ENCODE measurements around the gene ALOX5AP.
A peak's percentile ranks its signal among the peaks of the same experiment; 100 is the strongest.

Gene ALOX5AP

DNA sequence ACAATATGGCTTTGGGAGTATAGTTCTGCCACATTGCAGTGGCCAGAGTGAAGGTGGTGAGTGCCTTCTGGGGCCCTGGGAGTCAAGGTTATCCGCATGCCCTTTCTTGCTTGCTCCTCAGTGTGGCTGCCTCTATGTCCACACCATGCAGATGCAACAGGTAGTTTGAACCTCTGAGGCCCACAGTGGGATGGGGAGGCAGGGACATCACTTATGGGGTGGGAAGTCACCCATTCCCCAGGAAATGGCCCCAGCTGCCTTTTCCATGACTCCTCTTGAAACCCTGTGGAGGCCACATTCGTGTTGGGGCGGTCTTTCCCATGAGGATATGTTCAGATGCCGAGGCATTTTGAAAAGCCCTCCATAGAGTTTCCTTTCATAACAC lies 20.0 kb upstream of the ALOX5AP start:
- DNase-seq: no peak

DNA sequence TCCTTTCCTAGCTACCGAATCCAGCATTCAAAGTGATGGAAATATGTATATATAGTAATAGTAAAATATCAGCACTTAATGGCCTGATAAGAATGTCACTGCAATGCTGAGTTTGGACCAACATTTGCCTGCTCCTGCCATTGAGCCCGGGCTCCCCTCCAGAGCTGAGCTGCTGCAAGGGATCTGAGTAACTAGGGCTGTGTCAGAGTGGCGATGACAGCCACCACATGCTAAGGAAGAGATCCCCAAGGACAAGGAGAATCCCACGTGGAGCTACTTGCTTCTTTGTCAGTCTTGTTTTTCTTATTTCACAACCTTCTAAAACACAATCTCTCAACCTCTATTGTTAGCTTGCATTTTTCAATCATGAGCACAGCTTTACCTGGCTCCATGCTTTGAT lies 19.5 kb upstream of the ALOX5AP start:
- no peak for DNase-seq

DNA sequence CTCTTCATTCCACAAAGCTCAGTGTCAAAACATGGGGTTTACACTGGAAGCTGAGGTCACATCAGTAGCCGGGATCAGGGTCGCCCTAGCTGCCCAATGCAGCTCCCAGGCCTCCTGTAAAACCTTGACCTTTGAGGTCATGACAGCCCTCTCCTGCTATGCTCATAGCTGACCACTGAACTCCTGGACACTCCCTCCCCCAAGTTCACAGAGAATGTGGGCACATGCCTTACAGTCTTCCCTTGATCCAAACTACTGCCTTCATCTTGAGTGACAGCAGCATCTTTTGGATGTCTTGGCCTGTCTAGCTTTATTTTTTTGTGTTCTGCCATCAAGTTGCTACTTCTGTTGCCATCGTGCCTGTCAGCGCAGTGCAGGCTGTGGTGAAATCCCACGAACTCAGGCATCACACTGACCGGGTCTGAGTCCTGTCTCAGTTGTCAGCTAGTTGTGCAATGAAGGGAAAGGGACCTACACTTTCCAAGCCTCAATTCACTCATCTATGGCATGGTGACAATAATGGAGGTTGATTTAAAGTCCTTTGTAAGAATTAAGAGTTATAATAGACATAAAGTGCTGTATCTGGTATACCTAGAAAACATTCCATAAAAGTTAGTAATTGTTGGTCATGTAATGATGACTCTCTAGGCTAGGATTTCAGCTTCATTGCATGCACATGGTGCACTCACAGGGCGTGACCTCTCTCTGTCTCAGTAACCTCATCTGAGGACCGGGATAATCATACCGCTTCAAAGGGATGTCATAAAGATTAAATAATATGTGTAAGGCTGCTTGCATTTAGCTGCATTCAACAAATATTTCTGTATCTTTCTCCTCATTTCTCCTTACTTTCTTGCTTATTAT lies 16.4 kb upstream of the ALOX5AP start:
- no peak for DNase-seq

DNA sequence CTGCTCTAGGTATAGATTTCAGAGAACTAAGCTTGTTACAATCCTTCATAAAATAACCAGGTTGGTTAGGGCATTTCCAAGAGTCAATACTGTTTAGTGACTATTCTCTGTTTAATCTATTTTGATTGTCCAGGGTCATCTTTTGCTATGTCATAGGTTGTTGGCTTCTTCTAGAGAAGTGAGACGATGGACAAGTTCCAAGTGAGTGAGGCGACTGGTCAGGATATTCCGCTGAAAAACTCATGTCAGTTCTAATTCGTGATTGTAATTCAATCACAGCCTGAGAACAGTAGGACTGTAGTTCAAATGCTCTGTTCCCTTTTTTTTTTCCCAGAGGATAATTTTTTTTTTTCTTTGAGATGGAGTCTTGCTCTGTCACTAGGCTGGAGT lies 15.8 kb upstream of the ALOX5AP start:
- no peak for DNase-seq

DNA sequence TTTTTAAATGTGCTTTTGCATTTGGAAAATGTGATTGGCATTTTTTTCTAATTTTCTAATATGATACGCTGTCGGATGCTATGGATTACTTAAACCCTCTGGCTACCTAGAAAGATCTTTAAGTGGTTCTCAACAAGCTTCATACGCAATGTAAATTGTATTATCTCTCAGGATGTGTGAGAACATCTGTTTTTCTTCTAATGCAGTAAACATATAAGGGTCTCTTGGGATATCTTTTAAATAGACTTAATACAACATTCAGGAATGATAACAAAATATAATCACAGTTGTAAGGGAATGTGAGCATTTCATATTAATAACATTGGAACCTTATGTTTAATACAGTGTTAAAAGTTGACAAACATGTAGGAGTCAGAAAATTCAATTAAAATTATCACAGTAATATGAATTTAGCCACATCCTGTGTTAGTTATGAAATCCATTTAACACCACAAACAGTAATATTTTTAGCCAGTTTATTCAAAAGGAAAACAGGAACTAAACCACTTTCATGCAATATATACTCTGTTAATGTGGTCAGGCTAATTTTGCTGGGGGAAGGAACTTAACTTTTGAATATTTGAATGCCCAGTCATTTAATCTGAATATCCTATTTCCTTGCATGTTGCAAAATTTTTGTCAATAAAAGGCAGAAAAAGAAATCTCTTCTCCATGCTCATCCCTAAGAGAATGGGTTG lies 15.0 kb upstream of the ALOX5AP start:
- DNase-seq: no peak

DNA sequence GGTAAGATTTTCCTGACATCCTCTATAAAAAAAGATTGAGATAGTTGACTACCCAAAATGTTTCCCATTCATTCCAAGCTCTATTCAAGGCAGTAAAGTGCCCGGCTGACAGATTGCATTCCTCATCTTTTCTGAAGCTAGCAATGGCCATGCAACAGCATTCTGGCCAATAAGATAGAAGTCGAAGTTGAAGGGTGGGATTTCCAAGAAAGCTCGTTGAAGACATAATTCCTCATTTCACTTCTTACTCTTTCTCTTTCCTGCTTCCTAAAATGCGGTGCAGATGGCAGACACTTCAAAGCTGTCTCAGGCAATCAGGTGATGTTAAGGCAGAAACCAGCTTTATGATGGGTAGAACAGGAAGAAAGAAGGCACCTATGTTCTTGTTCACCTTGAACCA lies 13.4 kb upstream of the ALOX5AP start:
- no peak for DNase-seq

DNA sequence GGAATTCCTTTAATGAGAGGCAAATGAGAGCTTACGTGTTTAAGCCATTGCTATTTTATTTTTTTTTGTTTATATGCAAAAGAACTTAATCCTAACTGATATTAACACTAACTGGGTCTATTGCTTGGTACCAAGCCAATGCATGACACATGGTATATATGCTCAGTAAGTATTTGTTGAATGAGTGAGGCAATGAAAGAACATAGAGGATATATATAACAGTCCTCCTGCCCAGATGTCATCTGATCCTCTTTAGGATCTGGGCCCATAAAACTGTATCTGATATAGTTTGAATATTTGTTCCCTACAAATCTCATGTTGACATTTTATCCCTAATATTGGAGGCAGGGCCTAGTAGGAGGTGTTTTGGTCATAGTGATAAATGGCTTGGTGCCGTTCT lies 13.0 kb upstream of the ALOX5AP start:
- DNase-seq: no peak

DNA sequence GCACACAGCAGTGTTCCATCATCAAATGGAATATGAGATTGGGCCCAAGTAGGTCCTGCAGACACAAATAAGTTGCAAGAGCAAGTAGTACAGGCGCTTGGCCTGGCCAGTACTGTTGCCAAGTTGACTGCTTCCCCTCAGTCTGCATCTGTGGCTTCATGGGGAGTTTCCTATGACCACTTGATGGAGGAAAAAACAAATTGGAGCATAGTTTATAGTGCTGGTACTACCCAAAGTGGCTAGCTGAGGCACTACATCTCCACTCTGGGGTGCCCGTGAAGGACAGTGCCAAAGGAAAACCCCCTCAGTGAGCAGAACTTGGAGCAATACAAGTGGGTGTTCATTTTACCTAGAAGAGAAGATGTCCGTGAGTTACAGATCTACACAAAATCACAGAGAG lies 10.6 kb upstream of the ALOX5AP start:
- no peak for DNase-seq

DNA sequence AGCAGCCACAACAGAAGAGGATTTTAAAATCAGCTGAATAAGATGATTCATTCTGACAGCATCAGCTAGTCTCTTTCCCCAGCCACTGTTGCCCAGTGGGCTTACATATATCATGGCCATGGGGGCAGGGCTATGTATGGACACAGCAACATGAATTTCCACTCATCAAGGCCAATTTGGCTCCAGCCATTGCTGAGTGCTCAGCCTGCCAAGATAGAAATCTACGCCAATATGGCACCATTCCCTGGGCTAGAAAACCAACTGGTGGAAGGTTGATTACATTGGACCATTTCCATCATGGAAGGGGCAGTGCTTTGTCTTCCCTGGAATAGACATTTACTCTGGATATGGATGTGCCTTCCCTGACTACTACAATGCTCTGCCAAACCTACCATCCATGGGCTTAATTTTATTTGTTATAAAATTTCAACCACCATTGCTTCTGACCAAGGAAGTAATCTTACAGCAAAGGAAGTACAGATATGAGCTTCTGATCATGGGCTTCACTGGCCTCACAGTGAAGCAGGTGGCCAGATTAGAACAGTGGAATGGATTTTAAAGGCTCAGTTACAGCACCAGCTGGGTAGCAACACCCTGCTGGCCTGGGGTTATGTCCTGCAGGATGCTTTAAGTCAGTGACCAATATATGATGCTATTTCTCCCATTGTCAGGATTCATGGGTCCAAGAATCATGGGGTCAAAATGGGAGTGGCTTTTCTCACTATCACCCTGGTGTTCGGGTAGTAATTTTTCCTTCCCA lies 9.8 kb upstream of the ALOX5AP start:
- peak; percentile 65 for DNase-seq

DNA sequence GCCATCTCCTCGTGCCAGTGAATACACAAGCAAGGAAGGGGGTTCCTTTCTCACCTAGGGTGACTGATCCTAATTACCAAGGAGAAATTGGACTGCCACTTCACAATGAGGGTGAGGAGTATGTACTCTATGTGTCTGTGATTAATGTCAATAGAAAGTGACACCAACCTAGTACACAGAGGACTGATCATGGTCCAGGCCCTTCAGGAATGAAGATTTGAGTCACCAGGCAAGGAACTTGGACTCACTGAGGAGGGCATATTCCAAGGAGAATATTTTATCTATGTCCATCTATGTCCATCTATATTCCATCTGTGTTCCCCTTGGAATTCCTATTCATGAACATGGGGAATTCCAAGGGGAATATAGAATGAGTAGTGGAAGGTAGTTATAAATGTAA lies 9.2 kb upstream of the ALOX5AP start:
- no peak for DNase-seq

DNA sequence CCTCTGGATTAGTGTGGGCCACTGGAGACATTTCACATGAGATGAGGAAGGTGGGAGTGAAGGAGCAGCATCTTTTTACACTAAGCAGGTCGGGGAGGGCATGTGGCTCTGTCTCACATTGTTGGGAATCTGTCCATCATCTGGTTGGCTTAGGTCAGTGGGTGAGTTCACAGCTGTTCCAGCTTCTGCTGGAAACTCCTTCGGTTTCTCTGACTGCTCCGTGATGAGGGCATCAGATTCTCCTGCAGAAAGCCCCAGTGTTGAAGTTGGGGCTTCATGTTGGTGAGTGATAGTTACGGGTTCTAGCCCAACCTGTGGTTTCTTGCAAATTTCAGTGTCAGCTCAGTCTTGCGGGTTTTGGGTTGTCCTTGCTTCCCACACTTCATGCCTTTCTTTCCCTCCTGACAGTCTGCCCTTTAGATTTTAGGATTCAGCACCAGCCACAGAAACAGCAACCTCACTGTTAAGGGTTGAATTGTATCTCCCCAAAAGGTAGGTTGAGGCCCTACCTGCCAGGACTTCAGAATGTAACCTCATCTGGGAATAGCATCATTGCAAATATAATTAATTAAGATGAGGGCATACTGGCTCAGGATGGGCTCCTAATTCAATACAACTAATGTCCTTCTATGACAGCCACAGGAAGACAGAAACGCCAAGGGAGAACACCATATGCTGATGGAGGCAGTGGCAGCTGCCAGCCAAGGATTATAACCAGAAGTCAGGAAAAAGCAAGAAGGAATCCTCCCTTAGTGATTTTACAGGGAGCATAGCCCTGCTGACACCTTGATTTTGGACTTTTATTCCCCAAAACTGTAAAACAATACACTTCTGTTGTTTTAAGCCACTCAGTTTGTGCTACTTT lies 7.6 kb upstream of the ALOX5AP start:
- no peak for DNase-seq

DNA sequence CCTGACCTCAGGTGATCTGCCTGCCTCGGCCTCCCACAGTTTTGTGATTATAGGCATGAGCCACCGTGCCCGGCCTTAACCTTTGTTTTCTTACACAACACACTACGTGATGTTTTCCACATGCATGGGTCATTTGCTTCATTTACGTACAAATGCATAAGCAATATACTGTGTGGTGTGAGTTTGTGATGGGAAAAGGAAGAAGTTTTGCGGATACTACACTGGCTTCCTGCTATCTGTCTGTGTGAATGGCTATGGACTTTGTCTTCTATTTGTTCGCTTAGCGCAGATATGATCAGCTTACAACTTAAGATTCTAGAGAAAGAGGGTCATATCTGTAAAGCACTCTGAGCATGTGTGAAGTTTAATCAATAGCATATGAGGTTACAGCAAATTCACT lies 5.5 kb upstream of the ALOX5AP start:
- no peak for DNase-seq

DNA sequence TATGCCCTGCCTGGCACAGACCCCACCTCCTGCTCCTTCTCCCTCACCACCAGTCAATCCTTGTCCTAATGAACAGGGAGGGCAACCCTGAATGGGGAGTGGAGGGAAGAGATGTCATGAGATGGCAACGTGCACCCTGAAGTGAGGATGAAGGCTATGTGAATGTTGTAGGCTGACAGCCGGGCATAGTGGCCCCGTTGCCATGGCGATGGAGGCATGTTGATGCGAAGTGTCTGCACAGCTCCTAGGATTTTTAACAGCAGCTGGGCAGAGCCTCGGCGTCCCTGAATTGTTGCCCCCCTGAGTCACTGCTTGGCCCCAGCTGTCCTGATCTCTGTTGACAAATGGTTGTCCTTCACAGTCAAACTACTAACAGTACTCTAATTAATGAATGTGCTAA lies 4.8 kb upstream of the ALOX5AP start:
- peak; percentile 67 for DNase-seq

DNA sequence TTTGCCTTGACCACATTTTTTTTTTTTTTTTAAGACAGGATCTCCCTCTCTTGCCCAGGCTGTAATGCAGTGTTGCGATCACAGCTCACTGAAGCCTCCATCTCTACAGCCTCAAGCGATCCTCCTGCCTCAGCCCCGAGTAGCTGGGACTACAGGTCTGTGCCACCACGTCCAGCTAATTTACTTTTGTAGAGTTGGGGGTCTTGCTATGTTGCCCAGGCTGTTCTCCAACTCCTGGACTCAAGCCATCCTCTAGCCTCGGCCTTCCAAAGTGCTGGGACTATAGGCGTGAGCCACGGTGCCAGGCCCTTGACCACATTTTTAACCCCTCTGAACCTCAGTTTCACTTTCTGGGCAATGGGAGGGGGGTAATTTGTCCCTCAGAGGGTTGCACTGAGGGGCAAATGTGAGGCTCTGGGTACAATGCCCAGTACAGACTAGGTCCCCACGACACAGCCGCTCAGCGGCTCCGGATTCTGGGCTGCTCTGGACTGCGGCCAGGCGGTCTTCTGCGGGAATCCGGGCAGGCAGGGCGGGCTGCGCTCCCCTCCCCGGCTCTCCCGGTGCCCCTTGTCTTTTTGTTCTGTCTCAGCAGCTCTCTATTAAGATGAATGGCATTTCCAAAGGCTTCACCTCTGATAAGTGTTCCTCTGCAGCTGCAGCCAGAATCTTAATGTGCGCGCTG lies 3.8 kb upstream of the ALOX5AP start:
- no peak for DNase-seq

DNA sequence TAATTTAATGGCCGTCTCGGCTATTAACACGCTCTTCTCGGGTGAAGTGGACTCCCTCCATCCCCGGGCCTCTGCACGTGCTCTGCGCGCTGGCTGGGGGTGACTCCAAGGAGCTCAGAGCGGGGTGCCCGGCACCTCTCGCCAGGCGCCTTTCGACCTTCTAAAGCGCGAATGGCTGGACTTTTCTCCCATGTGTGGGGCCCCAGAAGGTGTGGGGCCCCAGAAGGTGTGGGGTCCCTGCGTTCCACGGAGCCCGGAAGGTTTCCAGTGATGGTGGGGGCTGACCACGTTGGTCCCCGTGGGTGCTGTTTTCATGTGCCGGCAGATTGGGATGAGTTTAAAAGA lies 3.3 kb upstream of the ALOX5AP start:
- no peak for DNase-seq

DNA sequence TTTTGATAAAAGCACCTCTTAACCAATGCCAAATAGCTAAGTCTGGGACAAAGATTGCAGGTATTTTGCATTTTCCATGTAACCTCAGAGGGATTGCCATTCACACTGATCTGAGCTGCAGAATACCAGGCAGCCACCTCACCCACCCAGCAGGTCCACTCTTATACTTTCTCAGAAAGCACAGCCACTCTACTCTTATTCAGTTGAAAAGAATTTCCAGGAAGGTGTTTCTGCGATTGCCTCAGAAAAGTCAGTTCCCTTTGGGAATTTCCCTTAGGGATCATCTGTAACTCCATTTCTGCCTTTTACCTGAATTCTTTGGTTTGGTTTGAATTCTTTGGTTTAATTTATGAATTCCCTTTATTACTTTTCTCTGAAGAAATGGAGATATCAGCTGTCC lies 904 bp upstream of the ALOX5AP start:
- no peak for DNase-seq

DNA sequence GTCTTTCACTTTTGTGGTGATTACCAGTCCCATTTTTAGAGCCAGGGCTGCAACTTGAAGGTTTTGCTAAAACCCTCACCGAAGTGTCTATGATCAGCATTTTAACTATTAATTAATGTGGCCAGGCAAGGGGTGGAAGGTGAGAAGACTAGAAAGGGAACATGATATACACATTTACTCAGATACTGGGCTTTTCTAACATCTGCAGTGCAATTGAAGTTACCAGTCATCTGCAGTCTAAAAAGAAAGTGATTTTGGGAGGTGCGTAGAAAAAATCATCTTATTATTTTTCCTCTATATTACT lies 481 bp downstream of the ALOX5AP start:
- DNase-seq: no peak

DNA sequence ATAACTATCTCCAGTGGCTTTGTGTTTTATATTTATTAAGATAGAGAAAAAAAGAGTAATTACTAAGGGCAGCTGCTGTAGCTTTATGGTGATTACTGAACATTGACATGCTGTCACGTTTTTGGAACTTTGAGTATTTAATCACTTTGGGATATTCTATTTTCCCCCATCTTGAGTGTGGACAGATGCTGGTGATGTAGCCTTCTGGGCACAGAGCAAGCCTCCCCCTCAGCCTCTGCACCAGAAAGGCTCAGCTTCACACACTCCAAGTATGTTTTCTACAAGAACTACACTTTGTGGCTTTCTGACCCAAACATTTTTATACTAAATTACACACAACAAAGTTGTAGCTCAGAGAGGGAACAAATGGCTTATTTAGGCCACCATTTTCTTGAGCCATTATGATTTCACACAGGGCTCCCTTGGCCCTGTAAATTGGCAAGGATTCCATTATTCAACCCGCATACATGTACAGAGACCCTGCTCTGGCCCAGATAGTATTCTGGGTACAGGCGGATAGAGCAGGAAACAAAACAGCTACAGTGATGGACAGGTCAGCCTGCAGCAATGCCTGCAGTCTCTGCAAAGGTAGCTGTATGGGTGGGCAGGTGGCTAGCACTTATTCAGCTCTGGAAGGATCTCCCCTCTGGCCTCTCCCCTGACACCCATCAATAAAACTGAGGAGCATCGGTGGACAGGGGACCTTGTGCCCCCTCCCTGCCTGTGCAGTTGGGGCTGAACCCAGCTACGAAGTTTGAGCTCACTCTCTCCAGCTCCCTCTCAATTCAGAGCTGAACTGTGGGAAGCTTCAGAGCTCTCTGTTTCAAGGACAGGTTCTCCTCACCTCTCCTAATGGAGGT lies 1.3 kb downstream of the ALOX5AP start:
- DNase-seq: no peak

DNA sequence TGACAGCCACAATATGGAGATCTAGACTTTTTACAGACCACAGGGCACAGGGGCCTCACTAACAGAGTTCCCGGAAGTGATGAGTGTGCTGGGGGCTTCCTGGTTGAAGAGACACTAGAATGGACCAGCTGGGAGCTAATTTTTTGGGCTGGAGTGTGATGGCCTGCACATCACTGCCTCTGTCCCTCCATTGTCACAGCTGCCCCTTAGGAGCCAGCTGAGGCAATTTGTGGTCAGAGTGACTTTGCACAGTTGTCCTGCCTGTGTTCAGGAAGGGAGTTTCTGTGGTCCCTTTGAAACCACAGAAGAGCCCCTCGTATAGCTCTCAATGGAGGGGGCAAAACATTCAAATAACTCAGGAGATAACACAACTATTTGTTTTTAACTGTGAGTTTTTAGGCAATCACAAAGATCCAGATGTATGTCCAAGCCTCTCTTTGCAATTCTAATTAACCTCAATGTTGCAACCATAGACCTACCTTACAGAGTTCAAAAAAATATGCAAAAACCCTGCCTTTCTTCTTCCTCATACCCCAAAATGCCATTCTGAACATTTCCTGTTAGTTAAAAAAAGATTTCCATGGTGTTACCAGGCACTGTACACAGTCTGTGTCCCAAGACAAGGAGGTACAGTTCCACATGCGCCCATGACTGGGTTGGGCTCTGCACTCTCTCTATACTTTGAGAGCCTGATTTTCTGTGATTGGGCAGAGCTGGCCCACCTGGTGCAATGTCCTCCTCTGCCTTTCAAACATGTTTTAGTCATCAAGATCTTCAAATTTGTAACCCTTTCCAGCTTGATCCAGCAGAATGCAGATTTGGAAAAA lies 2.4 kb downstream of the ALOX5AP start:
- DNase-seq: no peak

DNA sequence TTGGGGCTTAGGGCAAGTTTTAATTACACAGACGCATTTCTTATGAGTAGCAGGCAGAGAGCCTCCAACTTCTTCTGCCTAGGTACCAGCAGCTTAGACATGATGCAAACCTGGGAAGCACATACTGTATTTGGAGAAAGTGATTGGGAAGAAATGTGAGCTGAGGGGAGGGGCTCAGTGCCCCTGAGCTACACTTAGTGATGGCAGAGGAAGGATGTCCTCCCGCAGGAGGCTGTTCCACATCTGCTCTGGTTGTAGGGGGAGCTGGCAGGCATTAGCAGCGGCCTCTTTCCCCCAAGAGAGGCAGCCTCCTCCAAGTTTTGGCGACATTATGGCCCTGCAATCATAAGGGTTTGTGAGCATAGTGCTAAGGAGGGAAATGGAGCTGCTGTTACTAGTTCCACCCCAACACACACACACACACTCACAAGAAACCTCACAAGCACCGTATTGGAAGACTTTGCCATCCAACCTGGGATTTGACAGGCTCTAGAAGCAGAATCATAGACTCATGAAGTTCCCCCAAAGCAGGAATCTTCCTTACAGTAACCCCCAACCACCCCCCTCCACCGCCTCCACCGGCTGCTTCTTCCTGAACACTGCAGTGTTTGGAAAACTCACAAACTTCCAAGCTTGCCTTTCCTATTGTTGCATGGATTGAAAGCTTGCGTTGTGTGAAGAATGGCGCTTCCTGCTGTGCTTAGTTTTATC lies 3.3 kb downstream of the ALOX5AP start:
- DNase-seq: no peak

Measured in right hindlimb (tissue), 1 donor.